ENCODE measurements around the gene AGAP1.
A peak's percentile ranks its signal among the peaks of the same experiment; 100 is the strongest.
"Not testable (repeated sequence)": the region's sequence is repeated elsewhere in the genome, so short reads cannot be mapped to it uniquely, and the experiment has no call there.

The AGAP1 gene

GRCh38 chr2:235946590-235946989, 452.7 kb downstream of the AGAP1 start:
- no peak for DNase-seq (ENCODE audit: low spot score)

- not testable (repeated sequence) for DNase-seq (ENCODE audit: low spot score)
Measured at GRCh38 chr2:235947055-235947454, 453.2 kb downstream of the AGAP1 start.

GRCh38 chr2:235949567-235950472, 456.0 kb downstream of the AGAP1 start:
- DNase-seq (ENCODE audit: low spot score): no peak

- DNase-seq (ENCODE audit: low spot score): no peak
Measured at GRCh38 chr2:235950473-235950809, 456.6 kb downstream of the AGAP1 start.

- DNase-seq (ENCODE audit: low spot score): no peak
Measured at GRCh38 chr2:235951493-235951892, 457.6 kb downstream of the AGAP1 start.

- DNase-seq (ENCODE audit: low spot score): peak; percentile 17
Measured at GRCh38 chr2:235951982-235952381, 458.1 kb downstream of the AGAP1 start.

- no peak for DNase-seq (ENCODE audit: low spot score)
Measured at GRCh38 chr2:235952714-235953113, 458.9 kb downstream of the AGAP1 start.

- no peak for DNase-seq (ENCODE audit: low spot score)
Measured at GRCh38 chr2:235954281-235954680, 460.4 kb downstream of the AGAP1 start.

GRCh38 chr2:235954888-235955480, 461.1 kb downstream of the AGAP1 start:
- no peak for DNase-seq (ENCODE audit: low spot score)

GRCh38 chr2:235955664-235956063, 461.8 kb downstream of the AGAP1 start:
- no peak for DNase-seq (ENCODE audit: low spot score)

- DNase-seq (ENCODE audit: low spot score): no peak
Measured at GRCh38 chr2:235956281-235956970, 462.6 kb downstream of the AGAP1 start.

- DNase-seq (ENCODE audit: low spot score): no peak
Measured at GRCh38 chr2:235957251-235957650, 463.4 kb downstream of the AGAP1 start.

GRCh38 chr2:235958221-235958930, 464.5 kb downstream of the AGAP1 start:
- no peak for DNase-seq (ENCODE audit: low spot score)

- DNase-seq (ENCODE audit: low spot score): no peak
Measured at GRCh38 chr2:235958931-235959410, 465.1 kb downstream of the AGAP1 start.

GRCh38 chr2:235960011-235960715, 466.3 kb downstream of the AGAP1 start:
- no peak for DNase-seq (ENCODE audit: low spot score)

- no peak for DNase-seq (ENCODE audit: low spot score)
Measured at GRCh38 chr2:235960716-235961640, 467.1 kb downstream of the AGAP1 start.

GRCh38 chr2:235961711-235962110, 467.9 kb downstream of the AGAP1 start:
- no peak for DNase-seq (ENCODE audit: low spot score)

- DNase-seq (ENCODE audit: low spot score): no peak
Measured at GRCh38 chr2:235963853-235964577, 470.2 kb downstream of the AGAP1 start.

- no peak for DNase-seq (ENCODE audit: low spot score)
Measured at GRCh38 chr2:235964787-235965390, 471.0 kb downstream of the AGAP1 start.

Measured in CD4-positive, alpha-beta T cell treated with Interleukin-6 at 100 ng/mL for 8 hours (primary cell).